Tibial nerve (tissue), 4 donors: ENCODE results near the gene MYH16. TPM values are rescaled to one million over a fixed set of nuclear protein-coding genes. Genes with fewer than 3 reads are reported as not detected.

Experiments
- DNase-seq, 2 donors: peaks; one replicate each; pipeline ENCODE4 v3.0.0-alpha.2; 2019; ENCODE audit warnings: low spot score in 2 of 2
- H3K27ac ChIP-seq, 4 donors: fragments of 200-600 bp; sonication (generic) in 3 of 4; one replicate each; pipeline ENCODE4 v1.5.1; 2017 to 2019; ENCODE audit warnings: mild to moderate bottlenecking in 1 of 4
- H3K27me3 ChIP-seq, 2 donors: fragments of 200-600 bp; sonication (generic) in 1 of 2; one replicate each; pipeline versions ENCODE4 v1.5.1 to v1.6.0; 2017 to 2019
- H3K36me3 ChIP-seq, 3 donors: fragments of 200-600 bp; sonication (generic); one replicate each; pipeline ENCODE4 v1.5.1; 2018 to 2019
- H3K4me1 ChIP-seq, 4 donors: fragments of 200-600 bp; sonication (generic) in 3 of 4; one replicate each; pipeline ENCODE4 v1.5.1; 2017 to 2019
- H3K4me3 ChIP-seq, 4 donors: fragments of 200-600 bp; sonication (generic) in 3 of 4; one replicate each; pipeline ENCODE4 v1.5.1; 2017 to 2019; ENCODE audit warnings: mild to moderate bottlenecking in 1 of 4, moderate library complexity in 1 of 4
- H3K9me3 ChIP-seq, 4 donors: fragments of 200-600 bp; sonication (generic) in 3 of 4; one replicate each; pipeline ENCODE4 v1.5.1; 2017 to 2019
- CTCF ChIP-seq, 5 experiments: fragments of 200-600 bp in 3 of 5; fragments of 450-650 bp in 2 of 5; sonication (generic) in 3 of 5; IDR thresholded peaks; one replicate each; pipeline ENCODE4 v1.5.1; 2016 to 2019; ENCODE audit warnings: antibody characterized with exemption in 5 of 5, mild to moderate bottlenecking in 3 of 5, moderate library complexity in 2 of 5
- EP300 ChIP-seq, 2 donors: sonication (generic); formaldehyde crosslinking; IDR thresholded peaks; one replicate each; pipeline ENCODE4 v1.6.1; 2017; ENCODE audit warnings: antibody characterized with exemption in 2 of 2, mild to moderate bottlenecking in 1 of 2
- POLR2A ChIP-seq, 2 donors: fragments of 450-650 bp; IDR thresholded peaks; one replicate each; pipeline ENCODE4 v1.6.1; 2017; ENCODE audit warnings: antibody characterized with exemption in 2 of 2, mild to moderate bottlenecking in 2 of 2, moderate library complexity in 2 of 2
- WGBS, 2 donors: methylation state at CpG; one replicate each; pipeline ENCODE4 v1.1.5; 2018; 5-methylcytosine and 5-hydroxymethylcytosine counted together
- total RNA-seq, 4 donors: library from RNA; depleted of rRNA; stranded (reverse); fragments of >200 nt; gene quantifications; one replicate each; pipeline ENCODE4 v1.1.0, GENCODE V29; 2016

The MYH16 gene
- total RNA-seq, 4 donors from 2014 or later = not detected

GRCh38 chr7:99244939-99245338, 27.7 kb upstream of the MYH16 start:
- no peaks in the 10 kb centered on the region for H3K36me3 ChIP-seq
- WGBS, 2 donors = 70 to 71% methylated on average over 3 of the region's 3 CpGs
- no peak for DNase-seq
- H3K9me3 ChIP-seq = no peaks in the 10 kb centered on the region
- H3K4me3 ChIP-seq = no peak overlapping the region
- TF ChIP-seq POLR2A (IDR thresholded peaks at IDR 0.05) (no peak), CTCF (IDR thresholded peaks at IDR 0.05) (no peak), EP300 (IDR thresholded peaks at IDR 0.05) (no peak)
- H3K27ac ChIP-seq = no peak overlapping the region
- no peaks in the 10 kb centered on the region for H3K4me1 ChIP-seq
- H3K27me3 ChIP-seq = no peaks in the 10 kb centered on the region

GRCh38 chr7:99248391-99249095, 24.1 kb upstream of the MYH16 start:
- H3K27ac ChIP-seq = no peak overlapping the region
- H3K36me3 ChIP-seq = no peaks in the 10 kb centered on the region
- H3K4me1 ChIP-seq = no peaks in the 10 kb centered on the region
- TF ChIP-seq EP300 (IDR thresholded peaks at IDR 0.05) (no peak), CTCF (IDR thresholded peaks at IDR 0.05) (no peak), POLR2A (IDR thresholded peaks at IDR 0.05) (no peak)
- H3K4me3 ChIP-seq = no peak overlapping the region
- H3K9me3 ChIP-seq = no peaks in the 10 kb centered on the region
- WGBS, 2 donors = 67 to 71% methylated on average over 10 of the region's 10 CpGs
- H3K27me3 ChIP-seq = no peaks in the 10 kb centered on the region
- no peak for DNase-seq

GRCh38 chr7:99249985-99250575, 22.6 kb upstream of the MYH16 start:
- no peak overlapping the region for H3K4me3 ChIP-seq
- WGBS, 2 donors = 89 to 90% methylated on average over 8 of the region's 8 CpGs
- no peak overlapping the region for H3K27ac ChIP-seq
- H3K27me3 ChIP-seq = no peaks in the 10 kb centered on the region
- no peaks in the 10 kb centered on the region for H3K4me1 ChIP-seq
- no peak for DNase-seq
- H3K9me3 ChIP-seq = no peaks in the 10 kb centered on the region
- TF ChIP-seq EP300 (IDR thresholded peaks at IDR 0.05) (no peak), CTCF (IDR thresholded peaks at IDR 0.05) (no peak), POLR2A (IDR thresholded peaks at IDR 0.05) (no peak)
- no peaks in the 10 kb centered on the region for H3K36me3 ChIP-seq

GRCh38 chr7:99252166-99252895, 20.3 kb upstream of the MYH16 start:
- no peak overlapping the region for H3K4me3 ChIP-seq

More at GRCh38 chr7:99252166-99252895, 20.3 kb upstream of the MYH16 start:
- no peak for TF ChIP-seq POLR2A (IDR thresholded peaks at IDR 0.05)
- TF ChIP-seq EP300 (IDR thresholded peaks at IDR 0.05) = no peak
- no peak for TF ChIP-seq CTCF (IDR thresholded peaks at IDR 0.05)
- Histone ChIP-seq H3K36me3 (no peaks in the 10 kb centered on the region), H3K27ac (no peak overlapping the region), H3K4me1 (no peaks in the 10 kb centered on the region), H3K27me3 (no peaks in the 10 kb centered on the region), H3K9me3 (no peaks in the 10 kb centered on the region)
- 49 to 54% methylated on average over 18 of the region's 18 CpGs for WGBS, 2 donors
- no peak for DNase-seq
